Liver (tissue), 9 donors: ENCODE results near the gene TRH. TPM values are rescaled to one million over a fixed set of nuclear protein-coding genes. Genes with fewer than 3 reads are reported as not detected.
A peak's percentile ranks its signal among the peaks of the same experiment; 100 is the strongest.

ENCODE experiments used
- DNase-seq: peaks from one replicate; pipeline ENCODE4 v3.0.0-alpha.2; 2017; ENCODE audit warnings: low spot score
- H3K27ac ChIP-seq, 2 donors: one replicate each; pipeline ENCODE4 v1.7.0; 2013; ENCODE audit warnings: inconsistent platforms in 2 of 2, low read length in 2 of 2, control low read depth in 1 of 2, low read depth in 1 of 2, mild to moderate bottlenecking in 1 of 2
- H3K27me3 ChIP-seq, 4 donors: one replicate each; pipeline versions ENCODE4 v1.6.1 to v1.7.0; 2013; ENCODE audit warnings: low read length in 3 of 4, inconsistent platforms in 1 of 4, mild to moderate bottlenecking in 1 of 4, moderate library complexity in 1 of 4; ENCODE audit not compliant: control insufficient read depth in 4 of 4, insufficient read depth in 4 of 4
- H3K36me3 ChIP-seq, 4 donors: one replicate each; pipeline versions ENCODE4 v1.6.1 to v1.7.0; 2013; ENCODE audit warnings: low read length in 3 of 4, mild to moderate bottlenecking in 3 of 4, low read depth in 1 of 4, moderate library complexity in 1 of 4; ENCODE audit not compliant: control insufficient read depth in 4 of 4, insufficient read depth in 3 of 4
- H3K4me1 ChIP-seq, 4 donors: one replicate each; pipeline versions ENCODE4 v1.6.1 to v1.7.0; 2013; ENCODE audit warnings: low read length in 3 of 4, mild to moderate bottlenecking in 3 of 4, moderate library complexity in 1 of 4; ENCODE audit not compliant: control insufficient read depth in 4 of 4, insufficient read depth in 4 of 4
- H3K4me3 ChIP-seq, 3 donors: one replicate each; pipeline versions ENCODE4 v1.6.1 to v1.7.0; 2013; ENCODE audit warnings: low read length in 3 of 3, control low read depth in 1 of 3, low read depth in 1 of 3, mild to moderate bottlenecking in 1 of 3
- H3K9ac ChIP-seq, 2 donors: one replicate each; pipeline ENCODE4 v1.7.0; 2013; ENCODE audit warnings: low read length in 2 of 2, mild to moderate bottlenecking in 2 of 2, moderate library complexity in 2 of 2, control low read depth in 1 of 2, low read depth in 1 of 2
- H3K9me3 ChIP-seq, 4 donors: one replicate each; pipeline versions ENCODE4 v1.6.1 to v1.7.0; 2013; ENCODE audit warnings: low read length in 3 of 4; ENCODE audit not compliant: control insufficient read depth in 4 of 4
- ATF3 ChIP-seq: IDR thresholded peaks from 2 replicates; pipeline ENCODE4 v1.6.1; 2016; ENCODE audit warnings: antibody characterized with exemption
- CTCF ChIP-seq: fragments of 150-350 bp; IDR thresholded peaks from 2 replicates; pipeline ENCODE4 v1.5.1; 2017; ENCODE audit warnings: improper control_type of control experiment, low read depth, low read length; ENCODE audit not compliant: missing input control
- EGR1 ChIP-seq, 2 donors: IDR thresholded peaks; 2 replicates each; pipeline ENCODE4 v1.6.1; 2016 to 2018; ENCODE audit warnings: antibody characterized with exemption in 2 of 2, low read depth in 2 of 2
- FOXA1 ChIP-seq: IDR thresholded peaks from 2 replicates; pipeline ENCODE4 v1.6.1; 2016; ENCODE audit warnings: antibody characterized with exemption
- FOXA2 ChIP-seq: IDR thresholded peaks from 2 replicates; pipeline ENCODE4 v1.6.1; 2016; ENCODE audit warnings: antibody characterized with exemption
- GABPA ChIP-seq, 2 donors: IDR thresholded peaks in 1 of 2; conservative IDR thresholded peaks in 1 of 2; 2 replicates each; pipeline ENCODE4 v1.6.1; 2016; ENCODE audit warnings: antibody characterized with exemption in 2 of 2, mild to moderate bottlenecking in 1 of 2, moderate library complexity in 1 of 2
- HNF4A ChIP-seq, 2 donors: conservative IDR thresholded peaks; 2 replicates each; pipeline ENCODE4 v1.6.1; 2016; ENCODE audit warnings: antibody characterized with exemption in 2 of 2, mild to moderate bottlenecking in 2 of 2
- HNF4G ChIP-seq: IDR thresholded peaks from 2 replicates; pipeline ENCODE4 v1.6.1; 2016; ENCODE audit warnings: antibody characterized with exemption
- JUND ChIP-seq, 2 donors: IDR thresholded peaks; 2 replicates each; pipeline ENCODE4 v1.6.1; 2016; ENCODE audit warnings: antibody characterized with exemption in 2 of 2
- NR2F2 ChIP-seq: IDR thresholded peaks from 2 replicates; pipeline ENCODE4 v1.6.1; 2016; ENCODE audit warnings: antibody characterized with exemption
- RAD21 ChIP-seq, 2 donors: IDR thresholded peaks; 2 replicates each; pipeline ENCODE4 v1.6.1; 2016; ENCODE audit warnings: antibody characterized with exemption in 2 of 2, mild to moderate bottlenecking in 2 of 2
- REST ChIP-seq: IDR thresholded peaks from 2 replicates; pipeline ENCODE4 v1.6.1; 2016; ENCODE audit warnings: antibody characterized with exemption, mild to moderate bottlenecking
- SP1 ChIP-seq: IDR thresholded peaks from 2 replicates; pipeline ENCODE4 v1.6.1; 2018; ENCODE audit warnings: antibody characterized with exemption, mild to moderate bottlenecking
- TAF1 ChIP-seq: conservative IDR thresholded peaks from 2 replicates; pipeline ENCODE4 v1.6.1; 2016; ENCODE audit warnings: antibody characterized with exemption, mild to moderate bottlenecking
- YY1 ChIP-seq: IDR thresholded peaks from 2 replicates; pipeline ENCODE4 v1.6.1; 2016; ENCODE audit warnings: antibody characterized with exemption, mild to moderate bottlenecking
- WGBS: extraction: QIAGEN DNeasy Blood & Tissue Kit; methylation state at CpG from one replicate; pipeline ENCODE4 v1.1.7; 2013; 5-methylcytosine and 5-hydroxymethylcytosine counted together
- polyA plus RNA-seq, 2 donors: library from polyadenylated mRNA; stranded (reverse) in 1 of 2; unstranded in 1 of 2; fragments of 200-250 nt in 1 of 2; fragments of >200 nt in 1 of 2; fragmentation: Nextera tagmentation in 1 of 2; extraction: Ambion mirVana in 1 of 2; gene quantifications; one replicate each; pipeline versions ENCODE4 v1.2.1 to v1.2.3, GENCODE V29; 2013 to 2015
- total RNA-seq, 2 donors: library from RNA; depleted of rRNA; stranded (reverse); fragments of >200 nt; gene quantifications; one replicate each; pipeline ENCODE4 v1.2.3, GENCODE V29; 2014
- TF ChIP-seq, protein P1 (sequence below): IDR thresholded peaks from 2 replicates; pipeline ENCODE4 v1.6.1; 2016; ENCODE audit warnings: antibody characterized with exemption
- TF ChIP-seq, protein P2 (sequence below): IDR thresholded peaks from 2 replicates; pipeline ENCODE4 v1.6.1; 2016; ENCODE audit warnings: antibody characterized with exemption
- donor health status: healthy.
- donor health status: healthy.
- donor health status: healthy.
- donor health status: healthy.
- donor health status: healthy.

TRH gene
- total RNA-seq: under 1 TPM in 1 of 2 donors, not detected in 1; 0.28 TPM
- not detected for polyA plus RNA-seq

DNA sequence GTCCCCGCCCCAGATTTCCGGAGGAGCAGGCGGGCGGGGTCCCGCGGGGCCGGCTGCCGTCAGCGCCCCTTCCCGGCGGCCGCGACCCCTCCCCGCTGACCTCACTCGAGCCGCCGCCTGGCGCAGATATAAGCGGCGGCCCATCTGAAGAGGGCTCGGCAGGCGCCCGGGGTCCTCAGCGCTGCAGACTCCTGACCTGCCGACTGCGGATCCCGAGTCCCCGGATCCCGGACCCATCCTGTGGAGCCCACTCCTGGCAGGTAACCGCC lies at the start of gene TRH:
Gene TRH, plus strand, starts transcription at position 157 of the 269 bp plus-strand sequence. CDS start 1,097 bp downstream, outside the sequence.
- H3K36me3 ChIP-seq: no peaks in the 10 kb centered on the region
- 3% methylated on average over 30 of the region's 30 CpGs for WGBS
- H3K9me3 ChIP-seq: no peaks in the 10 kb centered on the region
- peaks cover 0 to 10% (median 5%) of the 10 kb centered on the region in 4 donors for H3K27me3 ChIP-seq
- H3K4me3 ChIP-seq: peak within 1 kb of the TSS in 1 of 3 donors; percentile 22
- peaks cover 0 to 21% (median 9%) of the 10 kb centered on the region in 4 donors for H3K4me1 ChIP-seq
- no peak for DNase-seq
- H3K9ac ChIP-seq: no peak within 1 kb of the TSS
- H3K27ac ChIP-seq: no peak within 1 kb of the TSS
- TF ChIP-seq HNF4A (conservative IDR thresholded peaks at IDR 0.05): no peak
- TF ChIP-seq ATF3: no peak
- TF ChIP-seq SP1: no peak
- no peak for TF ChIP-seq YY1
- no peak for TF ChIP-seq FOXA1
- no peak for TF ChIP-seq EGR1 (IDR thresholded peaks at IDR 0.05; ENCODE audit: low read depth in 2 of 2)
- TF ChIP-seq, protein P1, sequence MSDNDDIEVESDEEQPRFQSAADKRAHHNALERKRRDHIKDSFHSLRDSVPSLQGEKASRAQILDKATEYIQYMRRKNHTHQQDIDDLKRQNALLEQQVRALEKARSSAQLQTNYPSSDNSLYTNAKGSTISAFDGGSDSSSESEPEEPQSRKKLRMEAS: no peak
- TF ChIP-seq TAF1: no peak
- no peak for TF ChIP-seq NR2F2
- TF ChIP-seq FOXA2: no peak
- TF ChIP-seq HNF4G: no peak
- TF ChIP-seq, protein P2, sequence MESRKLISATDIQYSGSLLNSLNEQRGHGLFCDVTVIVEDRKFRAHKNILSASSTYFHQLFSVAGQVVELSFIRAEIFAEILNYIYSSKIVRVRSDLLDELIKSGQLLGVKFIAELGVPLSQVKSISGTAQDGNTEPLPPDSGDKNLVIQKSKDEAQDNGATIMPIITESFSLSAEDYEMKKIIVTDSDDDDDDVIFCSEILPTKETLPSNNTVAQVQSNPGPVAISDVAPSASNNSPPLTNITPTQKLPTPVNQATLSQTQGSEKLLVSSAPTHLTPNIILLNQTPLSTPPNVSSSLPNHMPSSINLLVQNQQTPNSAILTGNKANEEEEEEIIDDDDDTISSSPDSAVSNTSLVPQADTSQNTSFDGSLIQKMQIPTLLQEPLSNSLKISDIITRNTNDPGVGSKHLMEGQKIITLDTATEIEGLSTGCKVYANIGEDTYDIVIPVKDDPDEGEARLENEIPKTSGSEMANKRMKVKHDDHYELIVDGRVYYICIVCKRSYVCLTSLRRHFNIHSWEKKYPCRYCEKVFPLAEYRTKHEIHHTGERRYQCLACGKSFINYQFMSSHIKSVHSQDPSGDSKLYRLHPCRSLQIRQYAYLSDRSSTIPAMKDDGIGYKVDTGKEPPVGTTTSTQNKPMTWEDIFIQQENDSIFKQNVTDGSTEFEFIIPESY: no peak

GRCh38 chr3:129927072-129927471 lies 47.4 kb upstream of the TRH start:
- H3K9ac ChIP-seq: no peak overlapping the region
- no peak overlapping the region for H3K27ac ChIP-seq
- 59% methylated on average over 5 of the region's 5 CpGs for WGBS
- peaks cover 0 to 5% (median 3%) of the 10 kb centered on the region in 4 donors for H3K9me3 ChIP-seq
- no peaks in the 10 kb centered on the region for H3K4me1 ChIP-seq
- no peak overlapping the region for H3K4me3 ChIP-seq
- no peak for DNase-seq
- TF ChIP-seq, protein P1: no peak
- TF ChIP-seq EGR1 (IDR thresholded peaks at IDR 0.05; ENCODE audit: low read depth in 2 of 2) (no peak), CTCF (no peak), YY1 (no peak), HNF4A (conservative IDR thresholded peaks at IDR 0.05) (no peak), FOXA1 (no peak), GABPA (IDR thresholded peaks at IDR 0.05 in 1 of 2, conservative IDR thresholded peaks at IDR 0.05 in 1 of 2) (no peak), NR2F2 (no peak), TAF1 (no peak), REST (no peak), FOXA2 (no peak), RAD21 (IDR thresholded peaks at IDR 0.05) (no peak), ATF3 (no peak), JUND (IDR thresholded peaks at IDR 0.05) (no peak), SP1 (no peak), HNF4G (no peak)
- TF ChIP-seq, protein P2: no peak
- H3K27me3 ChIP-seq: no peaks in the 10 kb centered on the region
- no peaks in the 10 kb centered on the region for H3K36me3 ChIP-seq
